K562 (cell line): ENCODE results near the gene PROP1. TPM values are rescaled to one million over a fixed set of nuclear protein-coding genes. Genes with fewer than 3 reads are reported as not detected.

Experiments used
- ATAC-seq: fragments of 200-7000 bp; cut with Tn5 transposase; 3 replicates; pipeline ENCODE4 v1.9.1; 2020; ENCODE audit warnings: moderate library complexity
- BruUV-seq: library from RNA; stranded (reverse); fragments of 400-500 nt; replicated peaks from 2 replicates; lab custom pipeline; 2021; lab: Mats Ljungman, UMichigan
- CTCF ChIA-PET: fragments of 300-600 bp; formaldehyde crosslinking; extraction: SDS; loops from one replicate; lab custom pipeline; 2021; ENCODE audit warnings: low intra/inter-chr PET ratio; lab: Yijun Ruan, JAX
- POLR2A ChIA-PET: fragments of 300-600, 350-650 bp; sonication (Branson Sonifier 250); formaldehyde crosslinking; extraction: SDS; loops from one replicate; lab custom pipeline; 2021; ENCODE audit warnings: antibody characterized with exemption, inconsistent platforms; lab: Yijun Ruan, JAX
- DNase-seq, 4 experiments: peaks; one replicate each; pipeline versions ENCODE4 v3.0.0 to v3.0.0-alpha.2; 2011 to 2018; ENCODE audit warnings: low spot score in 3 of 4, mixed read lengths in 3 of 4; ENCODE audit errors: extremely low read depth in 1 of 4
- FAIRE-seq: peaks from 2 replicates; lab custom pipeline; 2011; peaks lifted over from hg19 to GRCh38; lab: Jason Lieb, UNC
- H2AFZ ChIP-seq: 2 replicates; pipeline ENCODE4 v1.6.0; 2011; ENCODE audit warnings: low read depth, low read length, control low read depth, inconsistent platforms
- H3K27ac ChIP-seq: fragments of 200-600 bp; 3 replicates; pipeline ENCODE4 v1.8.0; 2011; ENCODE audit warnings: low read depth, mild to moderate bottlenecking, control low read depth, inconsistent platforms, low read length, moderate library complexity, mixed read lengths; ENCODE audit errors: extremely low read depth
- H3K27me3 ChIP-seq, 2 experiments: fragments of 300-600 bp in 1 of 2; 2 replicates in 1 of 2; 3 replicates in 1 of 2; pipeline versions ENCODE4 v1.6.0 to v1.8.0; 2011; ENCODE audit warnings: inconsistent platforms in 2 of 2, low read length in 2 of 2, mild to moderate bottlenecking in 1 of 2, mixed read lengths in 1 of 2, moderate library complexity in 1 of 2; ENCODE audit not compliant: control insufficient read depth in 2 of 2, insufficient read depth in 2 of 2
- H3K36me3 ChIP-seq: fragments of 300-600 bp; 3 replicates; pipeline ENCODE4 v1.8.0; 2011; ENCODE audit warnings: mild to moderate bottlenecking, low read length, inconsistent platforms; ENCODE audit not compliant: control insufficient read depth, insufficient read depth
- H3K4me1 ChIP-seq, 2 experiments: fragments of 200-600 bp in 1 of 2; replicated peaks in 1 of 2; 2 replicates in 1 of 2; 3 replicates in 1 of 2; pipeline versions ENCODE4 v1.5.1 to v1.8.0; 2011; ENCODE audit warnings: inconsistent platforms in 2 of 2, low read length in 2 of 2, mild to moderate bottlenecking in 1 of 2, mixed read lengths in 1 of 2, moderate library complexity in 1 of 2; ENCODE audit not compliant: control insufficient read depth in 2 of 2, insufficient read depth in 2 of 2
- H3K4me2 ChIP-seq: 2 replicates; pipeline ENCODE4 v1.6.1; 2011; ENCODE audit warnings: low read length, control low read depth, inconsistent platforms, mixed read lengths; ENCODE audit not compliant: insufficient read depth
- H3K4me3 ChIP-seq: fragments of 200-600 bp; sonication (generic), shearing (Covaris generic); 2 replicates; pipeline ENCODE4 v1.5.1; 2016; ENCODE audit warnings: control low read depth, inconsistent platforms
- H3K79me2 ChIP-seq: fragments of 200-600 bp; 3 replicates; pipeline ENCODE4 v1.8.0; 2011; ENCODE audit warnings: low read length, inconsistent platforms; ENCODE audit not compliant: control insufficient read depth, insufficient read depth
- H3K9ac ChIP-seq, 2 experiments: 2 replicates each; pipeline versions ENCODE4 v1.6.0 to v1.6.1; 2011; ENCODE audit warnings: low read depth in 2 of 2, low read length in 2 of 2, control low read depth in 1 of 2, inconsistent platforms in 1 of 2, mild to moderate bottlenecking in 1 of 2, mixed read lengths in 1 of 2; ENCODE audit not compliant: insufficient read depth in 1 of 2
- H3K9me1 ChIP-seq: one replicate; pipeline ENCODE4 v1.6.0; 2011; ENCODE audit warnings: inconsistent platforms, mild to moderate bottlenecking, low read length, moderate library complexity; ENCODE audit not compliant: control insufficient read depth, insufficient read depth
- H3K9me3 ChIP-seq: replicated peaks from 2 replicates; pipeline ENCODE4 v1.5.1; 2011; ENCODE audit warnings: low read depth, low read length, inconsistent platforms; ENCODE audit not compliant: control insufficient read depth, insufficient read depth
- H4K20me1 ChIP-seq: replicated peaks from 2 replicates; pipeline ENCODE4 v1.6.1; 2011; ENCODE audit warnings: low read length, inconsistent platforms, mixed read lengths; ENCODE audit not compliant: control insufficient read depth, insufficient read depth
- CTCF ChIP-seq, 3 experiments: IDR thresholded peaks in 2 of 3; conservative IDR thresholded peaks in 1 of 3; 2 replicates each; pipeline ENCODE4 v1.5.1; 2011 to 2012; ENCODE audit warnings: low read length in 3 of 3, mild to moderate bottlenecking in 3 of 3, control low read depth in 2 of 3, improper control_type of control experiment in 1 of 3, inconsistent platforms in 1 of 3, low read depth in 1 of 3, mixed read lengths in 1 of 3, moderate library complexity in 1 of 3; ENCODE audit not compliant: insufficient read depth in 2 of 3
- E2F1 ChIP-seq: sonication (generic); formaldehyde crosslinking; IDR thresholded peaks from 2 replicates; pipeline ENCODE4 v1.8.1; 2023; ENCODE audit warnings: mild to moderate bottlenecking, missing genetic modification reagents, moderate library complexity
- HNRNPLL ChIP-seq: fragments of 200-400 bp; formaldehyde crosslinking; IDR thresholded peaks from 2 replicates; pipeline ENCODE4 v1.6.1; 2017; ENCODE audit warnings: low read length, low read depth, mild to moderate bottlenecking; ENCODE audit not compliant: poor library complexity, severe bottlenecking
- NFIC ChIP-seq: fragments of 450-650 bp; IDR thresholded peaks from 2 replicates; pipeline ENCODE4 v1.6.1; 2017; ENCODE audit warnings: mild to moderate bottlenecking, inconsistent platforms
- RAD21 ChIP-seq, 2 experiments: fragments of 250-450 bp in 1 of 2; fragments of 450-650 bp in 1 of 2; sonication (Bioruptor Pico) in 1 of 2; formaldehyde crosslinking in 1 of 2; IDR thresholded peaks in 1 of 2; conservative IDR thresholded peaks in 1 of 2; 2 replicates each; pipeline versions ENCODE4 v1.4.0 to v1.8.0; 2020 to 2022; ENCODE audit warnings: mild to moderate bottlenecking in 2 of 2, moderate library complexity in 1 of 2
- SMC3 ChIP-seq: conservative IDR thresholded peaks from 2 replicates; pipeline ENCODE4 v1.6.1; 2011; ENCODE audit warnings: low read depth, low read length, improper control_type of control experiment; ENCODE audit not compliant: insufficient read depth
- TFAP4 ChIP-seq: sonication (generic); formaldehyde crosslinking; IDR thresholded peaks from 2 replicates; pipeline ENCODE4 v1.8.0; 2022; ENCODE audit warnings: missing genetic modification reagents, mild to moderate bottlenecking, moderate library complexity, borderline replicate concordance
- WGBS: fragments of 100-300 bp; shearing (Covaris generic); methylation state at CpG from one replicate; pipeline ENCODE4 v1.1.6; 2016; ENCODE audit warnings: low coverage, mixed read lengths; ENCODE audit not compliant: insufficient coverage; ENCODE audit errors: missing lambda C conversion rate; 5-methylcytosine and 5-hydroxymethylcytosine counted together
- in situ Hi-C: fragments of 300-500 bp; cut with MboI; formaldehyde crosslinking; loops from 4 replicates; pipeline ENCODE4 v1.15.0; 2018; ENCODE audit warnings: inconsistent platforms, mixed read lengths
- intact Hi-C: fragments of 100-400 bp; cut with micrococcal nuclease; formaldehyde crosslinking; loops from 2 replicates; pipeline ENCODE4 v1.14.2; 2022
- polyA plus RNA-seq, 8 experiments: library from polyadenylated mRNA; depleted of rRNA in 4 of 8; stranded (reverse) in 5 of 8; unstranded in 3 of 8; fragments of >200 nt; fragmentation: Nextera tagmentation in 2 of 8; fragmentation: Illumina TruSeq in 1 of 8; extraction: Ambion mirVana in 2 of 8; extraction: Trizol in 1 of 8; gene quantifications; 2 replicates each; pipeline versions ENCODE4 v1.2.1 to v1.2.3, GENCODE V29; 2011 to 2014; ENCODE audit warnings: inconsistent platforms in 1 of 8, missing spikeins in 1 of 8
- total RNA-seq, 7 experiments: library from RNA; depleted of rRNA in 6 of 7; stranded (reverse); fragments of >200 nt in 6 of 7; fragmentation: Illumina TruSeq in 2 of 7; extraction: Trizol in 2 of 7; gene quantifications; 2 replicates each; pipeline versions ENCODE4 v1.2.1 to v1.2.3, GENCODE V29; 2011 to 2021; ENCODE audit warnings: low replicate concordance in 1 of 7

The PROP1 gene
- total and polyA plus RNA-seq, 9 of the 15 experiments (the other 6 are each of a cell fraction or from before 2014, with no cell fraction given): not detected

- no peaks in the 10 kb centered on the region for H3K9me1 ChIP-seq
- no peaks in the 10 kb centered on the region for H3K9me3 ChIP-seq
- no TSS peak for BruUV-seq
- no peaks in the 10 kb centered on the region for H3K36me3 ChIP-seq
- in situ Hi-C loops (loop anchor here (5.0 to 25.0 kb wide), 2 partner anchors 80 to 220 kb away; no protein-coding TSS in a partner anchor), intact Hi-C loops (no loop called here)
- peaks cover 0 to 12% of the 10 kb centered on the region in 2 experiments; a peak in 1 of 5 replicates for H3K4me1 ChIP-seq
- peak in 2 of 4 experiments; percentile 28 to 41 for DNase-seq
- no peak overlapping the region for H3K4me3 ChIP-seq
- peaks cover 26 to 52% of the 10 kb centered on the region in 2 experiments; a peak in 4 of 5 replicates for H3K27me3 ChIP-seq
- WGBS: under 1% methylated on average over 14 of the region's 17 CpGs
- no peaks in the 10 kb centered on the region for H4K20me1 ChIP-seq
- peak; percentile 78 for ATAC-seq
- no peak for FAIRE-seq
- H3K9ac ChIP-seq: no peak overlapping the region
- H3K79me2 ChIP-seq: no peaks in the 10 kb centered on the region
- POLR2A ChIA-PET: interaction anchor here (0.6 kb wide), 1 partner anchor 10 kb away, joined by 3 read pairs; no protein-coding TSS in a partner anchor
- no peak overlapping the region for H3K27ac ChIP-seq
- H2AFZ ChIP-seq: no peak overlapping the region
- CTCF ChIA-PET: interaction anchor here (2.2 kb wide), 1 partner anchor 80 kb away, joined by 6 read pairs; no protein-coding TSS in a partner anchor
- H3K4me2 ChIP-seq: no peak overlapping the region
- TF ChIP-seq HNRNPLL (no peak), E2F1 (CRISPR knock-in tag) (no peak), NFIC (peak; percentile 81), TFAP4 (CRISPR knock-in tag) (peak; percentile 52; the same call in 1 of the 2 replicates), CTCF (IDR thresholded peaks at IDR 0.05 in 2 of 3, conservative IDR thresholded peaks at IDR 0.05 in 1 of 3; ENCODE audit: insufficient read depth in 2 of 3, low read depth in 1 of 3, low read length in 3 of 3) (peak; percentile 48 to 70 (median 63)), SMC3 (0 out of 2 replicates have a peak, but pooled peaks have one; percentile 14), RAD21 (CRISPR knock-in tag; conservative IDR thresholded peaks at IDR 0.05 in 1 of 2, IDR thresholded peaks at IDR 0.05 in 1 of 2) (peak in 1 of 2 experiments; percentile 67; a peak in 2 of 4 replicates)
Observed at GRCh38 chr5:177982072-177982727, 13.8 kb downstream of the PROP1 start.
